Thyroid gland (tissue), 4 donors: ENCODE measurements around the gene KIF12.

Source experiments
- POLR2A ChIP-seq, 2 donors: fragments of 450-650 bp; IDR thresholded peaks; one replicate each; pipeline ENCODE4 v1.6.1; 2017; ENCODE audit warnings: antibody characterized with exemption in 2 of 2, mild to moderate bottlenecking in 2 of 2, moderate library complexity in 1 of 2
- TF ChIP-seq, protein P1 (sequence below), 6 experiments: fragments of 200-600 bp in 3 of 6; fragments of 450-650 bp in 3 of 6; sonication (generic) in 3 of 6; IDR thresholded peaks; one replicate each; pipeline ENCODE4 v1.5.1; 2016 to 2019; ENCODE audit warnings: antibody characterized with exemption in 6 of 6, mild to moderate bottlenecking in 2 of 6, inconsistent platforms in 1 of 6, moderate library complexity in 1 of 6

DNA sequence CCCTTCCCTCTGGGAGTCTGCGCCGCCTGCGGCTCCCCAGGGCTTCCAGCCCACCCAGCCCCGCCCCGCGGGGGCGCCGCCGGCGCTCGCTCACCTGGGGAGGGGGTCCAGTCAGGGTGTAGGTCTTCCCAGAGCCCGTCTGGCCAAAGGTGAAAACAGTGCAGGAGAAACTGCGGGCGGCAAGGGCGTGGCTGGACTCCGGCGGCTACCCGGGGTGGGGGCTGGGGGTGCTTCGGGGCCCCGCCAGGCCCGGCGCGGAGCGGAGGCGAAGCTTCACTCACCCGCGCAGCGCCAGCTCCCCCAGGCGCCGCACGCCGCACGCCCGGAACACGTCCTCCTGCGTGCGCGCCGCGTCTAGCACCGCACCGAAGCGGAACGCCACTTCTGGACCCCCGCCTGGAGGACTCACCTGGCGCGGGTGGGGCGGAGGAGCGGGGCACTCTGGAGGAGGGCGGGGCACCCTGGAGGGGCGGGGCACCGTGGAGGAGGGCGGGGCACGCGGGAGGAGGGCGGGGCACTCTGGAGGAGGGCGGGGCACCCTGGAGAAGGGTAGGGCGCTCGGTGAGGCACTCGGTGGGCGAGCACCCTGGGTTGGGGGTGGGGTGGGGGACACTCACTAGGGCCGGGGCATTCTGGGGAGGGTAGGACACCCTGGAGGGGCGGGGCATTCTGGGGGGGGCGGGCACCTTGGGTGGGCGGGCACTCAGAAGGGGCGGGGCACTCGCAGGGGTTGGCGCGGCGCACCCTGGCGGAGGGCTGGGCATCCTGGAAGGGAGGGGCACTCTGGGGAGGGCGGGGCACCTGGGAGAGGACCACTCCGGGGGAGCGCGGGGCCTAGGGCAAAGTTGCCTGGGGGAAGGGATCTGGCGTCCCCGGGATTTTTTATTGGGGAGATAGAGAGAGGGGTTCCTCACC, 814 bp downstream of the KIF12 start:
- TF ChIP-seq, protein P1, sequence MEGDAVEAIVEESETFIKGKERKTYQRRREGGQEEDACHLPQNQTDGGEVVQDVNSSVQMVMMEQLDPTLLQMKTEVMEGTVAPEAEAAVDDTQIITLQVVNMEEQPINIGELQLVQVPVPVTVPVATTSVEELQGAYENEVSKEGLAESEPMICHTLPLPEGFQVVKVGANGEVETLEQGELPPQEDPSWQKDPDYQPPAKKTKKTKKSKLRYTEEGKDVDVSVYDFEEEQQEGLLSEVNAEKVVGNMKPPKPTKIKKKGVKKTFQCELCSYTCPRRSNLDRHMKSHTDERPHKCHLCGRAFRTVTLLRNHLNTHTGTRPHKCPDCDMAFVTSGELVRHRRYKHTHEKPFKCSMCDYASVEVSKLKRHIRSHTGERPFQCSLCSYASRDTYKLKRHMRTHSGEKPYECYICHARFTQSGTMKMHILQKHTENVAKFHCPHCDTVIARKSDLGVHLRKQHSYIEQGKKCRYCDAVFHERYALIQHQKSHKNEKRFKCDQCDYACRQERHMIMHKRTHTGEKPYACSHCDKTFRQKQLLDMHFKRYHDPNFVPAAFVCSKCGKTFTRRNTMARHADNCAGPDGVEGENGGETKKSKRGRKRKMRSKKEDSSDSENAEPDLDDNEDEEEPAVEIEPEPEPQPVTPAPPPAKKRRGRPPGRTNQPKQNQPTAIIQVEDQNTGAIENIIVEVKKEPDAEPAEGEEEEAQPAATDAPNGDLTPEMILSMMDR (IDR thresholded peaks at IDR 0.05): peak in 1 of 6 experiments; percentile 8
- no peak for TF ChIP-seq POLR2A (IDR thresholded peaks at IDR 0.05)
